IMR-90 (cell line): ENCODE data around the gene HLA-E. TPM values are rescaled to one million over a fixed set of nuclear protein-coding genes. Genes with fewer than 3 reads are reported as not detected.

Experiments
- ATAC-seq: fragments of 200-7000 bp; cut with Tn5 transposase; 2 replicates; pipeline ENCODE4 v1.9.1; 2020; ENCODE audit warnings: low read depth, mild to moderate bottlenecking, moderate library complexity
- BruUV-seq: library from RNA; stranded (reverse); fragments of 400-500 nt; replicated peaks from 2 replicates; lab custom pipeline; 2021; lab: Mats Ljungman, UMichigan
- CTCF ChIA-PET: fragments of 300-600 bp; formaldehyde crosslinking; extraction: SDS; loops from one replicate; lab custom pipeline; 2021; ENCODE audit warnings: antibody characterized with exemption; lab: Yijun Ruan, JAX
- POLR2A ChIA-PET: fragments of 300-600 bp; sonication (Branson Sonifier 250); formaldehyde crosslinking; loops from one replicate; lab custom pipeline; 2022; ENCODE audit warnings: antibody characterized with exemption; ENCODE audit not compliant: unreplicated experiment; lab: Charles Lee
- DNase-seq: peaks from one replicate; pipeline ENCODE4 v3.0.0; 2013
- H2AFZ ChIP-seq: replicated peaks from 2 replicates; pipeline ENCODE3; 2013; ENCODE audit warnings: low read length, mild to moderate bottlenecking; ENCODE audit not compliant: poor library complexity
- H2AK5ac ChIP-seq: 2 replicates; pipeline ENCODE4 v1.6.1; 2013; ENCODE audit warnings: low read depth, low read length, inconsistent platforms
- H2AK9ac ChIP-seq: replicated peaks from 2 replicates; pipeline ENCODE3; 2013; ENCODE audit warnings: mild to moderate bottlenecking, low read depth, low read length, moderate library complexity; ENCODE audit not compliant: poor library complexity
- H2BK120ac ChIP-seq: 2 replicates; pipeline ENCODE4 v1.6.1; 2013; ENCODE audit warnings: low read depth, low read length, inconsistent platforms
- H2BK15ac ChIP-seq: 3 replicates; pipeline ENCODE4 v1.6.1; 2013; ENCODE audit warnings: low read depth, low read length, inconsistent platforms
- H2BK20ac ChIP-seq: 2 replicates; pipeline ENCODE4 v1.6.1; 2013; ENCODE audit warnings: low read depth, mild to moderate bottlenecking, inconsistent platforms, low read length, moderate library complexity
- H2BK5ac ChIP-seq: 2 replicates; pipeline ENCODE4 v1.6.1; 2013; ENCODE audit warnings: mild to moderate bottlenecking, low read depth, low read length, inconsistent platforms; ENCODE audit not compliant: poor library complexity, severe bottlenecking
- H3K14ac ChIP-seq: replicated peaks from 2 replicates; pipeline ENCODE4 v1.6.1; 2013; ENCODE audit warnings: low read depth, low read length, inconsistent platforms
- H3K18ac ChIP-seq: 2 replicates; pipeline ENCODE4 v1.6.1; 2013; ENCODE audit warnings: low read depth, low read length, control low read depth
- H3K23ac ChIP-seq: 2 replicates; pipeline ENCODE4 v1.6.1; 2013; ENCODE audit warnings: low read depth, low read length, inconsistent platforms
- H3K27ac ChIP-seq: 2 replicates; pipeline ENCODE4 v1.5.1; 2013; ENCODE audit warnings: mild to moderate bottlenecking, control low read depth, low read length; ENCODE audit not compliant: insufficient read depth
- H3K27me3 ChIP-seq: 2 replicates; pipeline ENCODE4 v1.6.1; 2013; ENCODE audit warnings: low read length; ENCODE audit not compliant: control insufficient read depth, insufficient read depth
- H3K36me3 ChIP-seq: 2 replicates; pipeline ENCODE4 v1.6.1; 2013; ENCODE audit warnings: low read length, mixed read lengths; ENCODE audit not compliant: control insufficient read depth, insufficient read depth
- H3K4ac ChIP-seq: 2 replicates; pipeline ENCODE4 v1.6.1; 2013; ENCODE audit warnings: low read depth, low read length, inconsistent platforms
- H3K4me1 ChIP-seq: 2 replicates; pipeline ENCODE4 v1.6.1; 2013; ENCODE audit warnings: low read length, mixed read lengths; ENCODE audit not compliant: control insufficient read depth, insufficient read depth
- H3K4me2 ChIP-seq: 2 replicates; pipeline ENCODE4 v1.6.1; 2013; ENCODE audit warnings: low read depth, mild to moderate bottlenecking, control low read depth, low read length, moderate library complexity
- H3K4me3 ChIP-seq: 2 replicates; pipeline ENCODE4 v1.5.1; 2013; ENCODE audit warnings: low read depth, mild to moderate bottlenecking, control low read depth, low read length, moderate library complexity; ENCODE audit not compliant: insufficient read depth
- H3K56ac ChIP-seq: 2 replicates; pipeline ENCODE4 v1.6.1; 2013; ENCODE audit warnings: low read length, inconsistent platforms; ENCODE audit not compliant: insufficient read depth; ENCODE audit errors: extremely low read depth
- H3K79me1 ChIP-seq, 2 experiments: 2 replicates each; pipeline ENCODE4 v1.6.1; 2013; ENCODE audit warnings: low read length in 2 of 2, inconsistent platforms in 1 of 2, low read depth in 1 of 2
- H3K9ac ChIP-seq: 2 replicates; pipeline ENCODE4 v1.6.1; 2013; ENCODE audit warnings: low read depth, low read length, control low read depth
- H3K9me1 ChIP-seq: 2 replicates; pipeline ENCODE4 v1.6.1; 2013; ENCODE audit warnings: low read length, inconsistent platforms; ENCODE audit not compliant: insufficient read depth
- H3K9me3 ChIP-seq: 2 replicates; pipeline ENCODE4 v1.6.1; 2013; ENCODE audit warnings: low read length; ENCODE audit not compliant: control insufficient read depth, insufficient read depth
- H4K20me1 ChIP-seq: 2 replicates; pipeline ENCODE4 v1.6.1; 2013; ENCODE audit warnings: low read length, inconsistent platforms; ENCODE audit not compliant: insufficient read depth
- H4K5ac ChIP-seq: 2 replicates; pipeline ENCODE4 v1.6.1; 2013; ENCODE audit warnings: mild to moderate bottlenecking, low read depth, low read length, control low read depth
- H4K8ac ChIP-seq, 2 experiments: 2 replicates each; pipeline ENCODE4 v1.6.1; 2013; ENCODE audit warnings: low read depth in 2 of 2, low read length in 2 of 2, control low read depth in 1 of 2, inconsistent platforms in 1 of 2
- H4K91ac ChIP-seq: 2 replicates; pipeline ENCODE4 v1.6.1; 2013; ENCODE audit warnings: low read depth, low read length, inconsistent platforms; ENCODE audit not compliant: insufficient read depth
- CEBPB ChIP-seq: IDR thresholded peaks from 2 replicates; pipeline ENCODE4 v1.6.1; 2012; ENCODE audit warnings: low read depth, low read length, improper control_type of control experiment
- CTCF ChIP-seq: conservative IDR thresholded peaks from 2 replicates; pipeline ENCODE4 v1.5.1; 2012; ENCODE audit warnings: mild to moderate bottlenecking, low read depth, low read length, improper control_type of control experiment
- ELK1 ChIP-seq: fragments of 150-350 bp; IDR thresholded peaks from 2 replicates; pipeline ENCODE4 v1.6.1; 2016; ENCODE audit warnings: low read depth, mild to moderate bottlenecking, low read length, moderate library complexity, borderline replicate concordance
- MAFK ChIP-seq: IDR thresholded peaks from 2 replicates; pipeline ENCODE4 v1.6.1; 2012; ENCODE audit warnings: low read depth, low read length, improper control_type of control experiment
- MXI1 ChIP-seq: IDR thresholded peaks from 2 replicates; pipeline ENCODE4 v1.6.1; 2012; ENCODE audit warnings: low read depth, mild to moderate bottlenecking, low read length, moderate library complexity, borderline replicate concordance
- RAD21 ChIP-seq: IDR thresholded peaks from 2 replicates; pipeline ENCODE4 v1.6.1; 2012; ENCODE audit warnings: low read length, improper control_type of control experiment
- RCOR1 ChIP-seq: IDR thresholded peaks from 2 replicates; pipeline ENCODE4 v1.6.1; 2012; ENCODE audit warnings: mild to moderate bottlenecking, low read length, improper control_type of control experiment; ENCODE audit not compliant: insufficient replicate concordance
- RFX5 ChIP-seq: IDR thresholded peaks from 2 replicates; pipeline ENCODE4 v1.8.0; 2012; ENCODE audit warnings: low read depth, mild to moderate bottlenecking, low read length, moderate library complexity
- SMC3 ChIP-seq: fragments of 150-350 bp; IDR thresholded peaks from 2 replicates; pipeline ENCODE4 v1.6.1; 2016; ENCODE audit warnings: low read depth, mild to moderate bottlenecking, antibody characterized with exemption, low read length, moderate library complexity
- USF2 ChIP-seq: fragments of 150-350 bp; IDR thresholded peaks from 2 replicates; pipeline ENCODE4 v1.6.1; 2017; ENCODE audit warnings: mild to moderate bottlenecking, antibody characterized with exemption, low read length, low read depth
- WGBS, 2 experiments: methylation state at CpG; one replicate each; pipeline versions ENCODE4 v1.1.5 to v1.1.7; 2013; ENCODE audit warnings: missing lambda C conversion rate in 2 of 2; ENCODE audit not compliant: insufficient read length in 1 of 2; ENCODE audit errors: extremely low coverage in 2 of 2; 5-methylcytosine and 5-hydroxymethylcytosine counted together
- dilution Hi-C: fragments of 300-500 bp; cut with HindIII; formaldehyde crosslinking; loops from one replicate; pipeline ENCODE4 v1.14.3; 2018; ENCODE audit warnings: low sequenced_read_pairs; ENCODE audit not compliant: unreplicated experiment
- in situ Hi-C: fragments of 300-500 bp; cut with MboI; formaldehyde crosslinking; loops from 3 replicates; pipeline ENCODE4 v1.14.3; 2019; ENCODE audit warnings: low sequenced_read_pairs, inconsistent platforms, mixed read lengths
- intact Hi-C: fragments of 100-400 bp; cut with micrococcal nuclease; formaldehyde crosslinking; loops from 2 replicates; pipeline ENCODE4 v1.10.0; 2022
- polyA plus RNA-seq, 3 experiments: library from polyadenylated mRNA; depleted of rRNA; stranded (reverse); fragments of >200 nt; gene quantifications; 2 replicates each; pipeline ENCODE4 v1.2.3, GENCODE V29; 2012; ENCODE audit warnings: low replicate concordance in 1 of 3
- total RNA-seq: library from RNA; depleted of rRNA; stranded (reverse); fragments of >200 nt; gene quantifications from 2 replicates; pipeline ENCODE4 v1.2.3, GENCODE V29; 2012

The HLA-E gene
- total and polyA plus RNA-seq, 2 of the 4 experiments (the other 2 are of a cell fraction) = 83.6 to 84.8 TPM

- TF ChIP-seq MAFK (no peak), USF2 (no peak), RAD21 (no peak), MXI1 (no peak)
Measured at GRCh38 chr6:30510419-30511168, 21.3 kb downstream of the HLA-E start (continued).

- H3K14ac ChIP-seq = no peak overlapping the region
- H2BK20ac ChIP-seq = no peak overlapping the region
- no peak overlapping the region for H2AFZ ChIP-seq
- in situ Hi-C loops (no loop called here), intact Hi-C loops (no loop called here), dilution Hi-C loops (no loop called here)
- no peaks in the 10 kb centered on the region; the same call in 1 of the 2 replicates for H3K4me1 ChIP-seq
- no peak overlapping the region for H3K56ac ChIP-seq
- H3K4ac ChIP-seq = no peak overlapping the region
- no CpG with 5 or more reads among the region's 5 CpGs for WGBS, 2 experiments
- no peaks in the 10 kb centered on the region for H3K79me1 ChIP-seq
- H2AK9ac ChIP-seq = no peak overlapping the region
- H3K9ac ChIP-seq = no peak overlapping the region
- H3K27ac ChIP-seq = no peak overlapping the region
- no peak overlapping the region for H3K4me2 ChIP-seq
- H3K36me3 ChIP-seq = no peaks in the 10 kb centered on the region
- H4K5ac ChIP-seq = no peak overlapping the region
- H3K23ac ChIP-seq = no peak overlapping the region
- ChIA-PET POLR2A (no interaction called here), CTCF (interaction anchor here (0.9 to 1.8 kb wide), 3 partner anchors 10 to 30 kb away, joined by 3 to 5 read pairs (median 3); no protein-coding TSS in a partner anchor)
- H2BK120ac ChIP-seq = no peak overlapping the region
- no peak overlapping the region for H4K91ac ChIP-seq
- H3K9me3 ChIP-seq = no peaks in the 10 kb centered on the region
- no peak overlapping the region for H2BK15ac ChIP-seq
- no peaks in the 10 kb centered on the region for H3K27me3 ChIP-seq
- no TSS peak for BruUV-seq
- H4K20me1 ChIP-seq = no peaks in the 10 kb centered on the region
- H3K9me1 ChIP-seq = no peaks in the 10 kb centered on the region
- no peak for DNase-seq
- H4K8ac ChIP-seq = no peak overlapping the region
- no peak for ATAC-seq
- no peak overlapping the region for H2BK5ac ChIP-seq
- H3K4me3 ChIP-seq = no peak overlapping the region
- no peak overlapping the region for H3K18ac ChIP-seq
- H2AK5ac ChIP-seq = no peak overlapping the region
- TF ChIP-seq USF2 (no peak), RCOR1 (no peak), ELK1 (no peak), SMC3 (no peak), RFX5 (no peak), MXI1 (no peak), CTCF (no peak), CEBPB (no peak), MAFK (no peak)
Measured at GRCh38 chr6:30511169-30511546, 21.8 kb downstream of the HLA-E start.
